ENCODE results near the gene ADM2. TPM values are rescaled to one million over a fixed set of nuclear protein-coding genes. Genes with fewer than 3 reads are reported as not detected.

ADM2 gene
- total and polyA plus RNA-seq, 3 experiments from 2014 or later: 0.24 to 3.5 (median 3.4) TPM

- Histone ChIP-seq H3K4me3 (ENCODE audit: low read length) (no peak overlapping the region), H3K36me3 (ENCODE audit: insufficient read depth, low read length) (no peaks in the 10 kb centered on the region)
- POLR2A ChIA-PET: interaction anchor here (0.7 to 1.0 kb wide), 2 partner anchors 11 to 44 kb away, joined by 5 to 6 read pairs; partner anchors contain the start of gene SCO2
Measured at GRCh38 chr22:50481045-50481439, 301 bp upstream of the ADM2 start.

GRCh38 chr22:50482107-50483074 lies 1.0 kb downstream of the ADM2 start:
- Mint-ChIP-seq H3K9me3 (no peaks in the 10 kb centered on the region), H3K27me3 (peaks cover 4 to 11% of the 10 kb centered on the region in 2 donors), H3K27ac (peak overlapping the region in 1 of 8 donors; percentile 29), H3K4me1 (peaks cover 7 to 8% (median 7%) of the 10 kb centered on the region in 3 donors), H3K36me3 (no peaks in the 10 kb centered on the region), H3K4me3 (peak overlapping the region in 6 of 7 donors; percentile 49 to 84 (median 69))
- ChIA-PET POLR2A (interaction anchor here (1.0 kb wide), 1 partner anchor 43 kb away, joined by 6 read pairs; the partner anchor contains the start of gene SCO2), CTCF (interaction anchor here (1.0 to 1.3 kb wide), 2 partner anchors 9 to 140 kb away, joined by 4 read pairs; no protein-coding TSS in a partner anchor)
- H3K27me3 ChIP-seq (ENCODE audit: insufficient read depth, low read length, poor library complexity, severe bottlenecking): no peaks in the 10 kb centered on the region
- H3K4me1 ChIP-seq (ENCODE audit: insufficient read depth, low read length): no peaks in the 10 kb centered on the region
- no peaks in the 10 kb centered on the region for H3K36me3 ChIP-seq (ENCODE audit: insufficient read depth, low read length)
- H3K9me3 ChIP-seq (ENCODE audit: low read length): no peaks in the 10 kb centered on the region
- H3K4me3 ChIP-seq (ENCODE audit: low read length): peak overlapping the region; percentile 47
- DNase-seq: no peak
- no peak overlapping the region for H3K27ac ChIP-seq (ENCODE audit: low read depth, low read length)

More at GRCh38 chr22:50481045-50481439, 301 bp upstream of the ADM2 start:
- Histone ChIP-seq H3K4me1 (ENCODE audit: insufficient read depth, low read length) (no peaks in the 10 kb centered on the region), H3K27ac (ENCODE audit: low read depth, low read length) (no peak overlapping the region), H3K27me3 (ENCODE audit: insufficient read depth, low read length, poor library complexity, severe bottlenecking) (no peaks in the 10 kb centered on the region), H3K9me3 (ENCODE audit: low read length) (no peaks in the 10 kb centered on the region)
- Mint-ChIP-seq H3K4me1 (peaks cover 7 to 8% (median 7%) of the 10 kb centered on the region in 3 donors), H3K9me3 (no peaks in the 10 kb centered on the region), H3K4me3 (peak overlapping the region in 6 of 7 donors; percentile 50 to 73 (median 62)), H3K36me3 (no peaks in the 10 kb centered on the region), H3K27me3 (peaks cover 2 to 7% of the 10 kb centered on the region in 2 donors), H3K27ac (no peak overlapping the region)
- no peak for DNase-seq
- CTCF ChIA-PET: interaction anchor here (2.1 kb wide), 1 partner anchor 45 kb away, joined by 5 read pairs; the partner anchor contains the start of gene SCO2

- Mint-ChIP-seq H3K4me3 (peak overlapping the region in 2 of 7 donors; percentile 23 to 25), H3K9me3 (no peaks in the 10 kb centered on the region), H3K36me3 (no peaks in the 10 kb centered on the region), H3K4me1 (peaks cover 7 to 8% (median 7%) of the 10 kb centered on the region in 3 donors), H3K27ac (peak overlapping the region in 1 of 8 donors; percentile 24), H3K27me3 (peaks cover 4 to 11% of the 10 kb centered on the region in 2 donors)
- no peaks in the 10 kb centered on the region for H3K4me1 ChIP-seq (ENCODE audit: insufficient read depth, low read length)
- H3K27me3 ChIP-seq (ENCODE audit: insufficient read depth, low read length, poor library complexity, severe bottlenecking): no peaks in the 10 kb centered on the region
- H3K27ac ChIP-seq (ENCODE audit: low read depth, low read length): no peak overlapping the region
- H3K36me3 ChIP-seq (ENCODE audit: insufficient read depth, low read length): no peaks in the 10 kb centered on the region
- no peaks in the 10 kb centered on the region for H3K9me3 ChIP-seq (ENCODE audit: low read length)
- no peak overlapping the region for H3K4me3 ChIP-seq (ENCODE audit: low read length)
- CTCF ChIA-PET: interaction anchor here (1.0 to 1.3 kb wide), 2 partner anchors 10 to 141 kb away, joined by 4 read pairs; no protein-coding TSS in a partner anchor
- POLR2A ChIA-PET: interaction anchor here (0.6 kb wide), 1 partner anchor 10 kb away, joined by 4 read pairs; no protein-coding TSS in a partner anchor
- DNase-seq: no peak
Measured at GRCh38 chr22:50483106-50483505, 1.8 kb downstream of the ADM2 start.

GRCh38 chr22:50483556-50483955 lies 2.2 kb downstream of the ADM2 start:
- H3K9me3 ChIP-seq (ENCODE audit: low read length): no peaks in the 10 kb centered on the region
- Mint-ChIP-seq H3K4me1 (peaks cover 7 to 8% (median 7%) of the 10 kb centered on the region in 3 donors), H3K36me3 (no peaks in the 10 kb centered on the region), H3K4me3 (no peak overlapping the region), H3K9me3 (no peaks in the 10 kb centered on the region), H3K27ac (no peak overlapping the region), H3K27me3 (peaks cover 4 to 11% of the 10 kb centered on the region in 2 donors)
- CTCF ChIA-PET: interaction anchor here (0.8 to 3.3 kb wide), 4 partner anchors 10 to 141 kb away, joined by 3 to 11 read pairs (median 4); no protein-coding TSS in a partner anchor
- H3K36me3 ChIP-seq (ENCODE audit: insufficient read depth, low read length): no peaks in the 10 kb centered on the region
- no peak overlapping the region for H3K27ac ChIP-seq (ENCODE audit: low read depth, low read length)
- DNase-seq: no peak
- no peaks in the 10 kb centered on the region for H3K4me1 ChIP-seq (ENCODE audit: insufficient read depth, low read length)
- no peak overlapping the region for H3K4me3 ChIP-seq (ENCODE audit: low read length)
- POLR2A ChIA-PET: interaction anchor here (0.6 kb wide), 1 partner anchor 9 kb away, joined by 4 read pairs; no protein-coding TSS in a partner anchor
- no peaks in the 10 kb centered on the region for H3K27me3 ChIP-seq (ENCODE audit: insufficient read depth, low read length, poor library complexity, severe bottlenecking)

- peaks cover 4 to 11% of the 10 kb centered on the region in 2 donors for H3K27me3 Mint-ChIP-seq
- no peak overlapping the region for H3K27ac ChIP-seq (ENCODE audit: low read depth, low read length)
- DNase-seq: no peak
- no peaks in the 10 kb centered on the region for H3K4me1 ChIP-seq (ENCODE audit: insufficient read depth, low read length)
- H3K36me3 ChIP-seq (ENCODE audit: insufficient read depth, low read length): no peaks in the 10 kb centered on the region
- peaks cover 7 to 8% (median 7%) of the 10 kb centered on the region in 3 donors for H3K4me1 Mint-ChIP-seq
- CTCF ChIA-PET: interaction anchor here (0.8 to 3.3 kb wide), 2 partner anchors 13 to 142 kb away, joined by 3 to 11 read pairs; no protein-coding TSS in a partner anchor
- H3K36me3 Mint-ChIP-seq: no peaks in the 10 kb centered on the region
- POLR2A ChIA-PET: no interaction called here
- no peaks in the 10 kb centered on the region for H3K9me3 Mint-ChIP-seq
- no peaks in the 10 kb centered on the region for H3K27me3 ChIP-seq (ENCODE audit: insufficient read depth, low read length, poor library complexity, severe bottlenecking)
- no peak overlapping the region for H3K27ac Mint-ChIP-seq
- H3K9me3 ChIP-seq (ENCODE audit: low read length): no peaks in the 10 kb centered on the region
- H3K4me3 ChIP-seq (ENCODE audit: low read length): no peak overlapping the region
- H3K4me3 Mint-ChIP-seq: peak overlapping the region in 1 of 7 donors; percentile 44
Measured at GRCh38 chr22:50483977-50484853, 2.9 kb downstream of the ADM2 start.

- POLR2A ChIA-PET: no interaction called here
- peak overlapping the region in 1 of 8 donors; percentile 30 for H3K27ac Mint-ChIP-seq
- Histone ChIP-seq H3K36me3 (ENCODE audit: insufficient read depth, low read length) (no peaks in the 10 kb centered on the region), H3K9me3 (ENCODE audit: low read length) (no peaks in the 10 kb centered on the region), H3K27me3 (ENCODE audit: insufficient read depth, low read length, poor library complexity, severe bottlenecking) (no peaks in the 10 kb centered on the region), H3K27ac (ENCODE audit: low read depth, low read length) (no peak overlapping the region), H3K4me1 (ENCODE audit: insufficient read depth, low read length) (peaks cover under 1% of the 10 kb centered on the region), H3K4me3 (ENCODE audit: low read length) (no peak overlapping the region)
- no peaks in the 10 kb centered on the region for H3K9me3 Mint-ChIP-seq
- H3K27me3 Mint-ChIP-seq: peaks cover 4 to 11% of the 10 kb centered on the region in 2 donors
- DNase-seq: no peak
- H3K4me3 Mint-ChIP-seq: no peak overlapping the region
- no peaks in the 10 kb centered on the region for H3K4me1 Mint-ChIP-seq
- no peaks in the 10 kb centered on the region for H3K36me3 Mint-ChIP-seq
- CTCF ChIA-PET: interaction anchor here (3.3 kb wide), 1 partner anchor 12 kb away, joined by 11 read pairs; no protein-coding TSS in a partner anchor
Measured at GRCh38 chr22:50485221-50486131, 4.1 kb downstream of the ADM2 start.

Measured in CD8-positive, alpha-beta memory T cell (primary cell).